ENCODE data around the gene GFY. TPM values are rescaled to one million over a fixed set of nuclear protein-coding genes. Genes with fewer than 3 reads are reported as not detected.

Gene GFY
- total RNA-seq, 1 donor from 2014 or later, result not detected

GRCh38 chr19:49391581-49392399, 33.4 kb upstream of the GFY start:
- Histone ChIP-seq H3K4me1 (ENCODE audit: control insufficient read depth in 3 of 3, insufficient read depth in 3 of 3, low read length in 3 of 3) (no peaks in the 10 kb centered on the region), H3K27ac (ENCODE audit: low read depth, low read length) (no peak overlapping the region), H3K9ac (ENCODE audit: low read depth in 1 of 3, low read length in 3 of 3) (no peak overlapping the region), H3K27me3 (ENCODE audit: control insufficient read depth in 3 of 3, insufficient read depth in 3 of 3, low read length in 3 of 3) (peaks cover 8 to 43% (median 24%) of the 10 kb centered on the region in 3 donors), H3K9me3 (ENCODE audit: control insufficient read depth in 3 of 3, low read length in 3 of 3) (no peaks in the 10 kb centered on the region), H3K4me3 (ENCODE audit: low read length in 3 of 3) (no peak overlapping the region), H3K36me3 (ENCODE audit: control insufficient read depth in 3 of 3, insufficient read depth in 3 of 3, low read length in 3 of 3) (no peaks in the 10 kb centered on the region)

- peaks cover 8 to 45% (median 24%) of the 10 kb centered on the region in 3 donors for H3K27me3 ChIP-seq (ENCODE audit: control insufficient read depth in 3 of 3, insufficient read depth in 3 of 3, low read length in 3 of 3)
- no peak overlapping the region for H3K9ac ChIP-seq (ENCODE audit: low read depth in 1 of 3, low read length in 3 of 3)
- no peak overlapping the region for H3K4me3 ChIP-seq (ENCODE audit: low read length in 3 of 3)
- H3K36me3 ChIP-seq (ENCODE audit: control insufficient read depth in 3 of 3, insufficient read depth in 3 of 3, low read length in 3 of 3), result no peaks in the 10 kb centered on the region
- no peaks in the 10 kb centered on the region for H3K4me1 ChIP-seq (ENCODE audit: control insufficient read depth in 3 of 3, insufficient read depth in 3 of 3, low read length in 3 of 3)
- H3K27ac ChIP-seq (ENCODE audit: low read depth, low read length), result no peak overlapping the region
- no peaks in the 10 kb centered on the region for H3K9me3 ChIP-seq (ENCODE audit: control insufficient read depth in 3 of 3, low read length in 3 of 3)
Observed at GRCh38 chr19:49393881-49394280, 31.3 kb upstream of the GFY start.

GRCh38 chr19:49395581-49396407, 29.4 kb upstream of the GFY start:
- no peak overlapping the region for H3K27ac ChIP-seq (ENCODE audit: low read depth, low read length)
- peaks cover 10 to 37% (median 28%) of the 10 kb centered on the region in 3 donors for H3K27me3 ChIP-seq (ENCODE audit: control insufficient read depth in 3 of 3, insufficient read depth in 3 of 3, low read length in 3 of 3)
- no peak overlapping the region for H3K4me3 ChIP-seq (ENCODE audit: low read length in 3 of 3)
- no peak overlapping the region for H3K9ac ChIP-seq (ENCODE audit: low read depth in 1 of 3, low read length in 3 of 3)
- no peaks in the 10 kb centered on the region for H3K9me3 ChIP-seq (ENCODE audit: control insufficient read depth in 3 of 3, low read length in 3 of 3)
- H3K4me1 ChIP-seq (ENCODE audit: control insufficient read depth in 3 of 3, insufficient read depth in 3 of 3, low read length in 3 of 3), result no peaks in the 10 kb centered on the region
- no peaks in the 10 kb centered on the region for H3K36me3 ChIP-seq (ENCODE audit: control insufficient read depth in 3 of 3, insufficient read depth in 3 of 3, low read length in 3 of 3)

- Histone ChIP-seq H3K4me1 (ENCODE audit: control insufficient read depth in 3 of 3, insufficient read depth in 3 of 3, low read length in 3 of 3) (no peaks in the 10 kb centered on the region), H3K27me3 (ENCODE audit: control insufficient read depth in 3 of 3, insufficient read depth in 3 of 3, low read length in 3 of 3) (peaks cover 10 to 29% (median 28%) of the 10 kb centered on the region in 3 donors), H3K36me3 (ENCODE audit: control insufficient read depth in 3 of 3, insufficient read depth in 3 of 3, low read length in 3 of 3) (no peaks in the 10 kb centered on the region), H3K9me3 (ENCODE audit: control insufficient read depth in 3 of 3, low read length in 3 of 3) (no peaks in the 10 kb centered on the region), H3K9ac (ENCODE audit: low read depth in 1 of 3, low read length in 3 of 3) (no peak overlapping the region), H3K27ac (ENCODE audit: low read depth, low read length) (no peak overlapping the region), H3K4me3 (ENCODE audit: low read length in 3 of 3) (no peak overlapping the region)
Observed at GRCh38 chr19:49396738-49397505, 28.3 kb upstream of the GFY start.

GRCh38 chr19:49398001-49398615, 27.1 kb upstream of the GFY start:
- Histone ChIP-seq H3K9me3 (ENCODE audit: control insufficient read depth in 3 of 3, low read length in 3 of 3) (no peaks in the 10 kb centered on the region), H3K4me1 (ENCODE audit: control insufficient read depth in 3 of 3, insufficient read depth in 3 of 3, low read length in 3 of 3) (no peaks in the 10 kb centered on the region), H3K27me3 (ENCODE audit: control insufficient read depth in 3 of 3, insufficient read depth in 3 of 3, low read length in 3 of 3) (peaks cover 10 to 26% (median 24%) of the 10 kb centered on the region in 3 donors), H3K9ac (ENCODE audit: low read depth in 1 of 3, low read length in 3 of 3) (no peak overlapping the region), H3K36me3 (ENCODE audit: control insufficient read depth in 3 of 3, insufficient read depth in 3 of 3, low read length in 3 of 3) (no peaks in the 10 kb centered on the region), H3K4me3 (ENCODE audit: low read length in 3 of 3) (no peak overlapping the region), H3K27ac (ENCODE audit: low read depth, low read length) (no peak overlapping the region)

- peaks cover 10 to 22% (median 20%) of the 10 kb centered on the region in 3 donors for H3K27me3 ChIP-seq (ENCODE audit: control insufficient read depth in 3 of 3, insufficient read depth in 3 of 3, low read length in 3 of 3)
- no peaks in the 10 kb centered on the region for H3K36me3 ChIP-seq (ENCODE audit: control insufficient read depth in 3 of 3, insufficient read depth in 3 of 3, low read length in 3 of 3)
- H3K27ac ChIP-seq (ENCODE audit: low read depth, low read length), result no peak overlapping the region
- H3K9ac ChIP-seq (ENCODE audit: low read depth in 1 of 3, low read length in 3 of 3), result no peak overlapping the region
- H3K4me3 ChIP-seq (ENCODE audit: low read length in 3 of 3), result no peak overlapping the region
- H3K9me3 ChIP-seq (ENCODE audit: control insufficient read depth in 3 of 3, low read length in 3 of 3), result no peaks in the 10 kb centered on the region
- H3K4me1 ChIP-seq (ENCODE audit: control insufficient read depth in 3 of 3, insufficient read depth in 3 of 3, low read length in 3 of 3), result no peaks in the 10 kb centered on the region
Observed at GRCh38 chr19:49398931-49399330, 26.3 kb upstream of the GFY start.

- H3K4me1 ChIP-seq (ENCODE audit: control insufficient read depth in 3 of 3, insufficient read depth in 3 of 3, low read length in 3 of 3), result no peaks in the 10 kb centered on the region
- no peaks in the 10 kb centered on the region for H3K36me3 ChIP-seq (ENCODE audit: control insufficient read depth in 3 of 3, insufficient read depth in 3 of 3, low read length in 3 of 3)
- H3K4me3 ChIP-seq (ENCODE audit: low read length in 3 of 3), result no peak overlapping the region
- no peak overlapping the region for H3K27ac ChIP-seq (ENCODE audit: low read depth, low read length)
- H3K9ac ChIP-seq (ENCODE audit: low read depth in 1 of 3, low read length in 3 of 3), result no peak overlapping the region
- H3K27me3 ChIP-seq (ENCODE audit: control insufficient read depth in 3 of 3, insufficient read depth in 3 of 3, low read length in 3 of 3), result peaks cover 6 to 17% (median 9%) of the 10 kb centered on the region in 3 donors
- H3K9me3 ChIP-seq (ENCODE audit: control insufficient read depth in 3 of 3, low read length in 3 of 3), result no peaks in the 10 kb centered on the region
Observed at GRCh38 chr19:49400029-49400428, 25.2 kb upstream of the GFY start.

GRCh38 chr19:49403404-49404187, 21.6 kb upstream of the GFY start:
- Histone ChIP-seq H3K27me3 (ENCODE audit: control insufficient read depth in 3 of 3, insufficient read depth in 3 of 3, low read length in 3 of 3) (peaks cover 0 to 8% (median 4%) of the 10 kb centered on the region in 3 donors), H3K9ac (ENCODE audit: low read depth in 1 of 3, low read length in 3 of 3) (no peak overlapping the region), H3K4me3 (ENCODE audit: low read length in 3 of 3) (no peak overlapping the region), H3K36me3 (ENCODE audit: control insufficient read depth in 3 of 3, insufficient read depth in 3 of 3, low read length in 3 of 3) (no peaks in the 10 kb centered on the region), H3K4me1 (ENCODE audit: control insufficient read depth in 3 of 3, insufficient read depth in 3 of 3, low read length in 3 of 3) (no peaks in the 10 kb centered on the region), H3K27ac (ENCODE audit: low read depth, low read length) (no peak overlapping the region), H3K9me3 (ENCODE audit: control insufficient read depth in 3 of 3, low read length in 3 of 3) (no peaks in the 10 kb centered on the region)

GRCh38 chr19:49407079-49407478, 18.1 kb upstream of the GFY start:
- Histone ChIP-seq H3K9me3 (ENCODE audit: control insufficient read depth in 3 of 3, low read length in 3 of 3) (no peaks in the 10 kb centered on the region), H3K9ac (ENCODE audit: low read depth in 1 of 3, low read length in 3 of 3) (no peak overlapping the region), H3K4me1 (ENCODE audit: control insufficient read depth in 3 of 3, insufficient read depth in 3 of 3, low read length in 3 of 3) (no peaks in the 10 kb centered on the region), H3K4me3 (ENCODE audit: low read length in 3 of 3) (no peak overlapping the region), H3K36me3 (ENCODE audit: control insufficient read depth in 3 of 3, insufficient read depth in 3 of 3, low read length in 3 of 3) (no peaks in the 10 kb centered on the region), H3K27me3 (ENCODE audit: control insufficient read depth in 3 of 3, insufficient read depth in 3 of 3, low read length in 3 of 3) (peaks cover 0 to 13% (median 0%) of the 10 kb centered on the region in 3 donors), H3K27ac (ENCODE audit: low read depth, low read length) (no peak overlapping the region)

All from skeletal muscle tissue (tissue), 4 donors.